Memory B cell (primary cell): ENCODE data around the gene CLNK.

Experiments
- ATAC-seq: fragments of 150-1000 bp; cut with Tn5 transposase; 2 replicates; pipeline ENCODE4 v1.10.0; 2021; ENCODE audit warnings: low read depth, mild to moderate bottlenecking, moderate library complexity
- DNase-seq, 2 donors: peaks; one replicate each; pipeline ENCODE4 v3.0.0; 2022; ENCODE audit warnings: low spot score in 2 of 2
- H3K27ac Mint-ChIP-seq: one replicate; pipeline ENCODE4 v1.8.0; 2022; ENCODE audit warnings: mild to moderate bottlenecking, moderate library complexity, mixed read lengths
- H3K27me3 Mint-ChIP-seq: one replicate; pipeline ENCODE4 v1.8.0; 2022; ENCODE audit warnings: mixed read lengths
- H3K36me3 Mint-ChIP-seq: one replicate; pipeline ENCODE4 v1.8.0; 2022; ENCODE audit warnings: mild to moderate bottlenecking, mixed read lengths
- H3K4me1 Mint-ChIP-seq: one replicate; pipeline ENCODE4 v1.8.0; 2022; ENCODE audit warnings: mixed read lengths
- H3K4me3 Mint-ChIP-seq: one replicate; pipeline ENCODE4 v1.8.0; 2022; ENCODE audit warnings: mild to moderate bottlenecking, moderate library complexity, mixed read lengths
- H3K9me3 Mint-ChIP-seq: one replicate; pipeline ENCODE4 v1.8.0; 2022; ENCODE audit warnings: mixed read lengths

Gene CLNK

GRCh38 chr4:10715696-10716095, 31.1 kb upstream of the CLNK start:
- no peak overlapping the region for H3K27ac Mint-ChIP-seq
- no peaks in the 10 kb centered on the region for H3K36me3 Mint-ChIP-seq
- H3K4me1 Mint-ChIP-seq = peaks cover 2% of the 10 kb centered on the region
- no peak overlapping the region for H3K4me3 Mint-ChIP-seq
- ATAC-seq (no peak), DNase-seq (no peak)
- peaks cover 5% of the 10 kb centered on the region for H3K9me3 Mint-ChIP-seq
- no peaks in the 10 kb centered on the region for H3K27me3 Mint-ChIP-seq

DNA sequence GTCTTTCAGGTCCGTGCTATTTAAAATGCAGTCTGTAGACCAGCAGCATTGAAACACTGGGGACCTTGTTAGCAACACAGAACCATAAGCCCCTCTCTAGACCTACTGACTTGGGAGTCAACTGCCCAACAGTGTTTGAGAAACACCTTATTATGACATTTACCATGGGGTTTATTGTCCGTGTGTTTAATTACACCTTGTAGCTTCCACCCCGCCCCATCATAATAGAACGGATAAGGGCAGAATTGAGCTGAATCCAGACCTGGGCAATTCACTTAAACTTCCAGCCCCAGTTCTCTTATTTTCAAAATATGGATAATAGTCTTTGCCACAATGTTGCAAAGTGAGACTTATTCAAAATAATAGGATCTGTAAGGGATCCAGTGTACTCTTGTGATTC, 30.6 kb upstream of the CLNK start:
- no peak overlapping the region for H3K27ac Mint-ChIP-seq
- no peak overlapping the region for H3K4me3 Mint-ChIP-seq
- peaks cover 5% of the 10 kb centered on the region for H3K9me3 Mint-ChIP-seq
- no peaks in the 10 kb centered on the region for H3K27me3 Mint-ChIP-seq
- no peaks in the 10 kb centered on the region for H3K36me3 Mint-ChIP-seq
- ATAC-seq (no peak), DNase-seq (no peak)
- H3K4me1 Mint-ChIP-seq = no peaks in the 10 kb centered on the region

GRCh38 chr4:10713591-10713990, 29.0 kb upstream of the CLNK start:
- no peaks in the 10 kb centered on the region for H3K4me1 Mint-ChIP-seq
- no peaks in the 10 kb centered on the region for H3K27me3 Mint-ChIP-seq
- DNase-seq (no peak), ATAC-seq (no peak)
- H3K36me3 Mint-ChIP-seq = no peaks in the 10 kb centered on the region
- H3K27ac Mint-ChIP-seq = no peak overlapping the region
- peaks cover 4% of the 10 kb centered on the region for H3K9me3 Mint-ChIP-seq
- no peak overlapping the region for H3K4me3 Mint-ChIP-seq

- Mint-ChIP-seq H3K4me3 (no peak overlapping the region), H3K9me3 (no peaks in the 10 kb centered on the region), H3K36me3 (no peaks in the 10 kb centered on the region), H3K4me1 (peaks cover 12% of the 10 kb centered on the region), H3K27ac (no peak overlapping the region), H3K27me3 (no peaks in the 10 kb centered on the region)
- ATAC-seq (no peak), DNase-seq (no peak)
Measured at GRCh38 chr4:10706236-10706635, 21.7 kb upstream of the CLNK start.

DNA sequence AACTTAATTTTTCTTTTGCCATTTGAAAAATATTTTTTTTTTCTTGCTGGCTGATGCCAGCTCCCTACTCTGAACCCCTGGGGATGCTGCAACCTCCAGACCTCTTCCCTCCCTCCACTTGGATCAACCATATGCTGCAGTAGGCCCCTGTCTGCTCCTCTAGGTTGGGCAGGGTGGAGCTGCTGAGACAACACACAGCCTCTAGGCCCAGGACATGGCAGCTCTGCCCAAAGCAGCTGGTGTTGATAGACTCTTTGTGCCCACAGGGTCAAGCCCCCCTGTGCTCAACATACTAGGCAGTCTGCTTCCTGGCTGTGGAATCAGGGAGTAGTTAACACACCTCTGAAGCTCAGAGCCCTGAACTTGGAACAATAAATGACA, 19.9 kb upstream of the CLNK start:
- Mint-ChIP-seq H3K27me3 (no peaks in the 10 kb centered on the region), H3K9me3 (no peaks in the 10 kb centered on the region), H3K27ac (no peak overlapping the region), H3K4me3 (no peak overlapping the region), H3K36me3 (no peaks in the 10 kb centered on the region), H3K4me1 (peaks cover 12% of the 10 kb centered on the region)
- DNase-seq (no peak), ATAC-seq (no peak)

DNA sequence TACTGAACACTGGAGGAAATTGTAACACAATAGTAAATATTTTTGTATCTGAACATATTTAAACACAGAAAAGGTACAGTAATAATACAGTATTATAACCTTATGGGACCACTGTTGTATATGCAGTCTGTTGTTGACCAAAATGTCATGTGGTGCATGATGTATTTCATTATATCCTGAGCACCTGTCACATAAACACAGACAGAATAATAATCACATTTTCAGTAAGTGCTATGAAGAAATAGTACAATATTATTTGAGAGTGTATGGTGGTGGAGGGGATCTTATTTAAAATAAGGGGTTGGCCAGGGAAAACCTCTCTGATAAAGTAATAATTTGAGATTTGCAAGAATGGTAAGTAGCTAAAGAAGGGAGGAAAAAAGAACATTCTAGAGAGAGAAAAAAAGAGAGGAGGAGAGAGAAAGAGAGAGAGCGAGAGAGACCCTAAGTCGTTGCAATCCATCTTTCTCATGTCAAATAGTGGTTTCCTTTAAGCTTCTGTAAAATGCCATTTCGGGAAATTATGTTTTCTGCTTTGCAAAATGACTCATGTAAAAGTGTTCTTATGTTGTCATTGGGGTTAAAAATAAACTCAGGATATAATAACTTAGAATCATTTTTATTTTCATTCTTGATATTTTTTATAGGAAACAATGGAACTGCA, 19.3 kb upstream of the CLNK start:
- peaks cover 12% of the 10 kb centered on the region for H3K4me1 Mint-ChIP-seq
- peaks cover 4% of the 10 kb centered on the region for H3K36me3 Mint-ChIP-seq
- no peak overlapping the region for H3K27ac Mint-ChIP-seq
- no peak overlapping the region for H3K4me3 Mint-ChIP-seq
- no peaks in the 10 kb centered on the region for H3K9me3 Mint-ChIP-seq
- ATAC-seq (no peak), DNase-seq (no peak)
- no peaks in the 10 kb centered on the region for H3K27me3 Mint-ChIP-seq

- no peaks in the 10 kb centered on the region for H3K27me3 Mint-ChIP-seq
- no peaks in the 10 kb centered on the region for H3K9me3 Mint-ChIP-seq
- H3K4me1 Mint-ChIP-seq = peaks cover 12% of the 10 kb centered on the region
- no peak for ATAC-seq
- H3K27ac Mint-ChIP-seq = no peak overlapping the region
- DNase-seq = no peak
- peaks cover 4% of the 10 kb centered on the region for H3K36me3 Mint-ChIP-seq
- H3K4me3 Mint-ChIP-seq = no peak overlapping the region
Measured at GRCh38 chr4:10703156-10703555, 18.6 kb upstream of the CLNK start.

- Mint-ChIP-seq H3K27ac (no peak overlapping the region), H3K36me3 (peaks cover 4% of the 10 kb centered on the region), H3K27me3 (no peaks in the 10 kb centered on the region), H3K4me3 (no peak overlapping the region), H3K4me1 (peaks cover 6% of the 10 kb centered on the region), H3K9me3 (no peaks in the 10 kb centered on the region)
- no peak for ATAC-seq
- no peak for DNase-seq
Measured at GRCh38 chr4:10701702-10702460, 17.3 kb upstream of the CLNK start.

DNA sequence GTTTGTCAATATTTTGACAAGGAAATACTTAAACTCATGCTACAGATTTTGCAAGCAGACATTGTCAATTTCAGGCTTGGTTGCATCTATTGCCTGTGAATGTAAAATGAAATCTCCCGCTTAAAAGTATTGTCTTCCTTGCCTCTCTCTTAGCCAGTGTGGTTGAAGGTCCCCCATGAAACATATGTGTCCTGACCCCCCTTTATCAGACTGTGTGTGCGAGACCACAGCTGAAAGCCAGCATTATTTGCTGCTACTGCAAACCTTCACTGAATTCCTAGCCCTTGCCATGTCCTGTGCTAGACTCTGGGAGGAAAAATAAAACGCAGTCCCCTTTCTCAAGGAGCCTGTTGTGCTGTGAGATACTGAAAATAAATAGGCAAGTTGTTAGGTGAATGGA, 16.6 kb upstream of the CLNK start:
- Mint-ChIP-seq H3K4me1 (peaks cover 3% of the 10 kb centered on the region), H3K27me3 (no peaks in the 10 kb centered on the region), H3K4me3 (no peak overlapping the region), H3K36me3 (peaks cover 4% of the 10 kb centered on the region), H3K9me3 (no peaks in the 10 kb centered on the region), H3K27ac (no peak overlapping the region)
- no peak for DNase-seq
- no peak for ATAC-seq

DNA sequence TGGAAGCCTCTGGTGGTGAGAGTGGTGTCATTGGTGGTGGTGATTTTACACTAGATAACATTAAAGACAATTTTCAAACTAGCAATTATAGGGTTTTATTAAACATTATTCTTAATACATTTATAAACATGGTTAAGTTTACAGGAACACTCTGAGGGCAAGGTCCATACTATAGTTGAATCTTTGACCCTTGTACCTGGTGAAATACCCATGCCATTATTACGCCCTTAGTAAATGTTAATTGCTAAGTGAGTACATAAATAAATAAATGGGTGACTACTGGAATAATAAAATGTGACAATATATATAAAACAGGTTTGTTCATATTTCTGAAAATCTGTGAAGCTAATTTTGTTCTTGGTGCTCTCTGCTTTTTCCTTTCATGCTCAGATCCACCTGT, 13.6 kb upstream of the CLNK start:
- Mint-ChIP-seq H3K36me3 (peaks cover 4% of the 10 kb centered on the region), H3K27ac (no peak overlapping the region), H3K27me3 (no peaks in the 10 kb centered on the region), H3K4me3 (no peak overlapping the region), H3K9me3 (peaks cover 1% of the 10 kb centered on the region), H3K4me1 (no peaks in the 10 kb centered on the region)
- DNase-seq (no peak), ATAC-seq (no peak)

DNA sequence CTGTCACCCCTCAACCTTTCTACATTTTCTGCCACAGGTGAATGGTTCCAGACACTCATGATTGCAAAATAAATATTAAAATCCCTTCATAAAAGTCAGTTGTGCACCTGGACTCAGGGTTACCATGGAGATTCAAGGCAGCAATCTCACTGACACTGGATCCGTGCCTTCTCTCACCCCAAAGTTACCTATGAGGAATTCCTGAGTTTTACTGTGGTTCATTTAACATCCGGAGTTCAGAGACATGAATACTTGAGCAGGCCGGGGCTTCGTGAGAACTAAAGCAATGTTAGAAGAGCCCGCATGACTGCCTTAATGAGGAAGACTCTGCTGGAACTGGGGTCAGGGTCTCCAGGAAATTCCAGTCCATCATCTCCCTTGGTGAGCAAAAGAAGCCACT, 12.5 kb upstream of the CLNK start:
- Mint-ChIP-seq H3K4me1 (no peaks in the 10 kb centered on the region), H3K27me3 (no peaks in the 10 kb centered on the region), H3K9me3 (peaks cover 2% of the 10 kb centered on the region), H3K4me3 (no peak overlapping the region), H3K27ac (no peak overlapping the region), H3K36me3 (peaks cover 4% of the 10 kb centered on the region)
- ATAC-seq (no peak), DNase-seq (no peak)

DNA sequence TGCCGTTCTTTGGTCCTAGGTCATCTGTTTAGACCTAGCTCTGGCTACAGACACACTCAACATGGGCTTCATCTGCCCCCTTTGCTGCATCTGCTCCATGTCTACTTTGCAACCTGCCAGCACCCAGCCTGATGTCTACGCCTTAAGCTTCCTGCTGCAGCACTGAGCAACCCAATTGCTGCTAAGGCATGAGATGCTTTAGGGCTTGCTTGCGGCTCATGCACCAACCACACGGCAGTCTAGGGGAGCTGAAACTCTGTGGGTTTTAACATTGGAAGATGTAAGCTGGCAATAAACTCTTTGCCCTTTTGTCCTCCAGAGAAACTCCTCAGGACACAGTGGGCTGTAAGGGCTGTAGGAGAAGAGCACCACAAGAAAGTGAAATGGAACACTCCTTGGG, 11.7 kb upstream of the CLNK start:
- H3K27me3 Mint-ChIP-seq = no peaks in the 10 kb centered on the region
- H3K4me3 Mint-ChIP-seq = no peak overlapping the region
- no peaks in the 10 kb centered on the region for H3K4me1 Mint-ChIP-seq
- no peak overlapping the region for H3K27ac Mint-ChIP-seq
- H3K36me3 Mint-ChIP-seq = peaks cover 4% of the 10 kb centered on the region
- DNase-seq = no peak
- ATAC-seq = no peak
- peaks cover 2% of the 10 kb centered on the region for H3K9me3 Mint-ChIP-seq

- no peak overlapping the region for H3K4me3 Mint-ChIP-seq
- peaks cover 11% of the 10 kb centered on the region for H3K4me1 Mint-ChIP-seq
- DNase-seq (no peak), ATAC-seq (no peak)
- peaks cover 4% of the 10 kb centered on the region for H3K36me3 Mint-ChIP-seq
- H3K27ac Mint-ChIP-seq = no peak overlapping the region
- H3K27me3 Mint-ChIP-seq = no peaks in the 10 kb centered on the region
- peaks cover 2% of the 10 kb centered on the region for H3K9me3 Mint-ChIP-seq
Measured at GRCh38 chr4:10694828-10695209, 10.3 kb upstream of the CLNK start.

GRCh38 chr4:10694151-10694827, 9.7 kb upstream of the CLNK start:
- no peak overlapping the region for H3K27ac Mint-ChIP-seq
- ATAC-seq = no peak
- H3K4me1 Mint-ChIP-seq = peaks cover 13% of the 10 kb centered on the region
- DNase-seq = no peak
- peaks cover 2% of the 10 kb centered on the region for H3K9me3 Mint-ChIP-seq
- peaks cover 4% of the 10 kb centered on the region for H3K36me3 Mint-ChIP-seq
- H3K4me3 Mint-ChIP-seq = no peak overlapping the region
- H3K27me3 Mint-ChIP-seq = no peaks in the 10 kb centered on the region
